Choroid plexus epithelial cell (primary cell): ENCODE data around the gene GBP7.
A peak's percentile ranks its signal among the peaks of the same experiment; 100 is the strongest.

Experiments
- DNase-seq: peaks from one replicate; pipeline ENCODE4 v3.0.0-alpha.2; 2010; ENCODE audit warnings: low read depth
- H3K4me3 ChIP-seq: 2 replicates; pipeline ENCODE4 v1.5.1; 2011; ENCODE audit warnings: low read depth, mild to moderate bottlenecking, control low read depth, low read length, moderate library complexity
- CTCF ChIP-seq: conservative IDR thresholded peaks from 2 replicates; pipeline ENCODE4 v1.5.1; 2011; ENCODE audit warnings: low read depth, mild to moderate bottlenecking, control low read depth, inconsistent platforms, low read length, moderate library complexity

GBP7 gene

GRCh38 chr1:89201106-89201794, 25.4 kb upstream of the GBP7 start:
- H3K4me3 ChIP-seq: no peak overlapping the region
- TF ChIP-seq CTCF: no peak
- DNase-seq: no peak

GRCh38 chr1:89200663-89201062, 24.9 kb upstream of the GBP7 start:
- TF ChIP-seq CTCF: no peak
- no peak overlapping the region for H3K4me3 ChIP-seq
- DNase-seq: no peak

DNA sequence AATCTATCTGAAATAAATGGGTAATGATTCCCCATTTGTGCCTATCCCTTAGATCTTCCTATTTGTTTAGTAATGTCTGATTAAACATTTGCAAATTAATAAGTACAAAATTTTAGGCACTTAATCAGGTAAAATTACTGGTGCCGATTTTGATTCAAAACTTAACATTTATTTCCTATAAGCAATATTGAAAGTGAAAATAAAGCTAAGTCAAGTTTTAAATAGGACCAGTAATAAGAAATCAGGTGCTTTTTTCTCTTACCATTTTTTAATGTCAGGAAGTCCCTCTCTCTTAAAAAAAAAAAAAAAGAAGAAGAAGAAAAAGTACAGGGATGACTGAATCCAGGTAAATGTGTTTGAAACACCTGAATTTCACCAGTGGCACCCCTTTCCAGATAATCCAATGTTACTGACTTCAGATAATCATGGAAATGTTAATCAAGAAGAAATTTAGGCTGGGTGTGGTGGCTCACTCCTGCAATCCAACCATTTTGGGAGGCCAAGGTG, 23.8 kb upstream of the GBP7 start:
- H3K4me3 ChIP-seq: no peak overlapping the region
- no peak for TF ChIP-seq CTCF
- no peak for DNase-seq

DNA sequence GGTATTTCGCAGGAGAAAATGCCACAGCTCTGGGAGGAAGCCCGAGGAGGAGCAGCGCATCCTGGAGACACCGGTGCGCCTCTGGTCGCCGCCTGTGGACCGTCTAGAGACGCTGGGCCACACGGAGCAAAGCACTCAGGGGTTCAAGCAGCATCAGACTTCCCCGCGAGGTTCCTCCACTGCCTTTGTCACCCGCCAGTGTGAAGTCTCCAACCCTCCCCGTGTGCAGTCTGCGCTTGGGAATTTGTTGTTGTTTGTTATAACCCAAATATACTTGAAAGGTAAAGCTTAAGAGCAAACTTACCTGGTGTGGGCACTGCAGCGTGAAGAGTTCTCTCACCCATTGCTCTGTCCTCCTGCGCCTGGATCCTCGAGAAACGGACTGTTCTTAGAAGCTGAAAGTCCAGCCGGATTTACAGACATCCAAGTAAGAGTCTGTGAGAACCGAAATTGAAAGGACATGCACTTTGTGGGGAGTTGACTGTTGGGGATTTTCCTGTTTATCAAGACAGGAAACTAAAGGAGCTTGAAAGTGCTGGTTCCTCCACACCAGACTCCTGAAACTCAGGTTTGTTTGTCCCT, 22.8 kb upstream of the GBP7 start, which contains the start of gene GBP4:
GBP4 (minus strand) TSS at position 452 of the 582 bp plus-strand sequence; CDS start at position 344, 108 bp downstream.
- DNase-seq: peak; percentile 73
- TF ChIP-seq CTCF: no peak
- H3K4me3 ChIP-seq: peak within 1 kb of the TSS; percentile 59

GRCh38 chr1:89198081-89198480, 22.3 kb upstream of the GBP7 start:
- peak overlapping the region; percentile 59 for H3K4me3 ChIP-seq
- no peak for DNase-seq
- TF ChIP-seq CTCF: no peak

- no peak for DNase-seq
- H3K4me3 ChIP-seq: no peak overlapping the region
- TF ChIP-seq CTCF: no peak
Measured at GRCh38 chr1:89195476-89195875, 19.7 kb upstream of the GBP7 start.
